ENCODE results near the gene ZBTB46.
A peak's percentile ranks its signal among the peaks of the same experiment; 100 is the strongest.

The ZBTB46 gene

GRCh38 chr20:63746751-63747315 lies 84.2 kb downstream of the ZBTB46 start:
- DNase-seq (ENCODE audit: low read depth in 2 of 2) = no peak

- no peak for DNase-seq (ENCODE audit: low read depth in 2 of 2)
These were observed 84.9 kb downstream of the ZBTB46 start for GRCh38 chr20:63745961-63746731.

GRCh38 chr20:63745424-63745805 lies 85.6 kb downstream of the ZBTB46 start:
- DNase-seq (ENCODE audit: low read depth in 2 of 2) = no peak

GRCh38 chr20:63744574-63745423 lies 86.3 kb downstream of the ZBTB46 start:
- DNase-seq (ENCODE audit: low read depth in 2 of 2) = no peak

- DNase-seq (ENCODE audit: low read depth in 2 of 2) = no peak
These were observed 86.9 kb downstream of the ZBTB46 start for GRCh38 chr20:63744158-63744557.

GRCh38 chr20:63743210-63743970 lies 87.7 kb downstream of the ZBTB46 start:
- DNase-seq (ENCODE audit: low read depth in 2 of 2) = no peak

- DNase-seq (ENCODE audit: low read depth in 2 of 2) = no peak
These were observed 88.6 kb downstream of the ZBTB46 start for GRCh38 chr20:63742381-63743024.

GRCh38 chr20:63741676-63742380 lies 89.2 kb downstream of the ZBTB46 start:
- no peak for DNase-seq (ENCODE audit: low read depth in 2 of 2)

GRCh38 chr20:63741354-63741675 lies 89.7 kb downstream of the ZBTB46 start:
- DNase-seq (ENCODE audit: low read depth in 2 of 2) = no peak

- no peak for DNase-seq (ENCODE audit: low read depth in 2 of 2)
These were observed 90.3 kb downstream of the ZBTB46 start for GRCh38 chr20:63740627-63741353.

GRCh38 chr20:63740070-63740626 lies 90.9 kb downstream of the ZBTB46 start:
- no peak for DNase-seq (ENCODE audit: low read depth in 2 of 2)

GRCh38 chr20:63739130-63740069 lies 91.7 kb downstream of the ZBTB46 start, which contains the start of gene SLC2A4RG:
SLC2A4RG (plus strand) TSS chr20:63739776; CDS start chr20:63739913, 137 bp downstream.
- DNase-seq (ENCODE audit: low read depth in 2 of 2) = peak in 1 of 2 donors; percentile 66

- no peak for DNase-seq (ENCODE audit: low read depth in 2 of 2)
These were observed 92.4 kb downstream of the ZBTB46 start for GRCh38 chr20:63738687-63739129.

- no peak for DNase-seq (ENCODE audit: low read depth in 2 of 2)
These were observed 92.9 kb downstream of the ZBTB46 start for GRCh38 chr20:63737945-63738686.

GRCh38 chr20:63737695-63737944 lies 93.4 kb downstream of the ZBTB46 start:
- no peak for DNase-seq (ENCODE audit: low read depth in 2 of 2)

- no peak for DNase-seq (ENCODE audit: low read depth in 2 of 2)
These were observed 94.0 kb downstream of the ZBTB46 start for GRCh38 chr20:63736893-63737694.

All from stimulated activated CD4-positive, alpha-beta T cell treated with anti-CD3 and anti-CD28 coated beads, Interleukin-1b, Interleukin-23, amount 100 ng/mL, for 4 hours (primary cell).